Stimulated activated CD8-positive, alpha-beta memory T cell treated with anti-CD3 and anti-CD28 coated beads, Interleukin-4, amount 100 ng/mL, for 4 hours (primary cell): ENCODE results near the gene GALNT18.

ENCODE experiments used
- DNase-seq, 2 donors: peaks; one replicate each; pipeline ENCODE4 v3.0.0-alpha.2; 2020; ENCODE audit warnings: low read depth in 2 of 2, low spot score in 1 of 2

The GALNT18 gene

DNA sequence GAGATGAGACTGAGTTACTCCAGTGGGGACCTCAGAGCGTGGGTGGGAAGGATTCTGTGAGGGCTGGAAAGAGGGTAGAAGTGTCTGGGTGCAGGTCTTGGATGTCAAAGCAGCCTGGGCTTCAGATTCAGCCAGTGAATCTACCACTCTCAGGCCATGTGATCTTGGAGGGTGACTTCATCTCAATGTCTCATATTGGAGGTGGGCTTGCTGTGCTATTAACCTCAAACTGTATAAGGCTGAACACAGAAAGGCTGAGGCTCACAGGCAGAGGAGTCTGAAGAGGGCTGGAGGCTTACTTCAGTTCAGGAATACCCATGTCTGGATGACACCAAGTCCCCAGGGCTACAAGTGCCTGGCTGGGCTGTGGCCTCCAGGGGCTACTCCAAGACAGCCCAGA is 332.1 kb downstream of the GALNT18 start:
- DNase-seq: no peak

GRCh38 chr11:11288972-11289616 is 332.7 kb downstream of the GALNT18 start:
- no peak for DNase-seq

GRCh38 chr11:11284481-11284880 is 337.3 kb downstream of the GALNT18 start:
- no peak for DNase-seq

- no peak for DNase-seq
Measured at GRCh38 chr11:11281626-11282025, 340.2 kb downstream of the GALNT18 start.

DNA sequence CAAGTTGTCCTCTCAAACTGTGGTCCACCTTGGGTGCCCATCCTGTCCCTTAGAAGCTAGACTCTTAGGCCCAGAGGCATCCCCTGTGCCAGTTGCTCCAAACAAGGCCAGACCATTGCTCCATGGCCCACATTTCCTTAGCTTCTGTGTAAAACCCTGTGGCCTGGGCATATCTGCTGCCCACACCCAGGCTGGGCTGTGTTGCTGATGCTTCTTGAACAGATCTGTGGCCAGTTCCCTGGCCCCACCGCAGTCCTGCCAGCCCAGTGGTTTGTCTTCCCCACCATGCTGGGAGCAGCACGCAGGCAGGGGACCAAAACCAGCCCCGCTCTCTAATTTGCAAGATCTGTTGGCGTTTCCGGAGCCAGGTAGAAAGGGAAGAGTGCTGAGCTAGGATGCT is 341.0 kb downstream of the GALNT18 start:
- DNase-seq: no peak

GRCh38 chr11:11279956-11280689 is 341.7 kb downstream of the GALNT18 start:
- DNase-seq: no peak

- no peak for DNase-seq
Measured at GRCh38 chr11:11272254-11272653, 349.6 kb downstream of the GALNT18 start.

GRCh38 chr11:11270236-11270775 is 351.5 kb downstream of the GALNT18 start:
- DNase-seq: no peak

- DNase-seq: no peak
Measured at GRCh38 chr11:11268706-11269105, 353.1 kb downstream of the GALNT18 start.

DNA sequence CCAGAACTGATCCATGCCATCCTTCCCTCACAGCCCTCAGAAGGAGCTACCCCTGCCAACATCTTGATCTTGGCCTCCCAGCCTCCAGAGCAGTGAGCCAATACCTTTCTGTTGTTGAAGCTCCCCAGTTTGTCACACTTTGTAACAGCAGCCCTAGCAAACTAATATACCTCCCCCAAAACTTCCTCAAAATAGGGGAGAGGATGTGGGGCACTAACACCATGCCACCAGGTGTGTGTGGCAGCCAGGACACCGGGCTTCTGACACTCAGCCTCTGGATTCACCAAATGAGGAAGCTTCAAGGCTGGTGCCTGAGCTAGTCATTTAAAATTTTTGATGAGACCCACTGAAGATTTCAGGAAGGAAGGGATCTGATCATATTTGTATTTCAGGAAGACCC is 353.7 kb downstream of the GALNT18 start:
- no peak for DNase-seq

DNA sequence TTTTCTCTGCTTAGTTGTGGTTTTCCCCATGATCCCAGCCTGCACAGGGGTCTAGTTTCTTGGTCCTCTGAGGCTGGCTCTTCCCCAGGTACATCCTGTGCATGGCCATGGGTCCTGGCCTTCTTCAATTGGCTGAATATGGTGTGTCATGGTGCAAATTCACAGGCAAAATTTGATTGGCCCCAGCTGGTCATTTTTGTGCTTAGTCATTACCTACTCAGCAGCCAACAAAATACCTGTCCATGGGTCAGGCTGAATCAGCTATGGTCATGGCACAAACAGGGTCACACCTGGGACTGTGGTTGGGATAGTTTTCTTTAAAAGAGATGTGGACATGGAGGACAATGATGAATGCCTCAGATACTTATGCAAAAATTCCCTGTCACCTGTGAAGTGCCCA is 354.5 kb downstream of the GALNT18 start:
- no peak for DNase-seq

- no peak for DNase-seq
Measured at GRCh38 chr11:11265994-11266606, 355.7 kb downstream of the GALNT18 start.

DNA sequence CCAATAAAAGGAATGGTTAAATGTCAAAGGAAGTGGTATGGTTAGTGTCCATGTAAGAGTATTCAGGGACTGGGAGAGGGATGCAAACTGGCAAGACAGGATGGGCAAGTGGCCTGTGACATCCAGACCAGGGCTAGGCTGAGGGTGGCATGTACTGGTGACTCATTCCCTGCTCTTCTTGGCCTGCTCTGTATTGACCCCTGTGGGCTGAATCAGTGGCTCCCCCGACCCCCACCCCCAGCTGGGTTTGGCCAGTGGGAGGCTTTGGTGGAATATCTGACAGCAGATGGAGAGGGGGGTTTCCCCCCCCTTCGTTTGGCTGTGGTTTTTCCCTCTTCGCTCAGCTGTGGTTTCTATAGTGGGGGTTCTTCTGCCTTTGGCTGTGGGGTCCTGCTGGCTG is 356.5 kb downstream of the GALNT18 start:
- DNase-seq: no peak

GRCh38 chr11:11263238-11264005 is 358.4 kb downstream of the GALNT18 start:
- no peak for DNase-seq

DNA sequence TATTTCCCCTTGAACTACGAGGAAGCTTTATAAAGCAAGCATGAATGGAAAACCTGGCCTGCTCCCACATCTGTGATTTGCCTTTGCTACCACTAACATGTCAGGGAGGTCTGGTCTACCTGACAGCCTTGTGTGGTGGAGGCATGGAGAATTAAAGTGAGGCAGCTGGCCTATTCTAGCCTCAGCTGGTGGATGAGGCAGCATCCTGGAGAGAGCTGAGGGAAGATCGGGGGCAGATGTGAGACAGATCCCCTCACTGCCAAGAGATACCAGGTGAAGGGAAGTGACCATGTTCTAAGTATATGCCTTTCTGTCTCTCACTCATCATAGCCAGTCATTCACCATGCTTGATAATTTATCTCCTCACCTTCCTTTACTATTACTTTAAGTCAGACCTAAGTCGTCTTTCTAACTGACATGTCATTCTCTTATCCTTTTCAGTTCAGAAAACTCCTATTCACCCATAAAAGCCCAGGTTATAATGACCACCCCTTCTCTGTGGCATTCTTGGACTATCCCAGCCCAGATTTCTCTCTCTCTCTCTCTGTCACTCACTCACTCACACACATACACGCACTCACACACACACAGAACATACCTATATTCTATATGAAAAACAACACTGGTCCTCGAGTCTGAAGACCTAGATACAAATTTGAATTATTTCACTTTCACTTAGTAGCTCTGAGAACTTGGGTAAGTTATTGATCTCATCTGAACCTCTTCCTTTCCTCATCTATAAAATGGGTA is 359.5 kb downstream of the GALNT18 start:
- no peak for DNase-seq

GRCh38 chr11:11261629-11262028 is 360.2 kb downstream of the GALNT18 start:
- no peak for DNase-seq

GRCh38 chr11:11260903-11261302 is 360.9 kb downstream of the GALNT18 start:
- no peak for DNase-seq

DNA sequence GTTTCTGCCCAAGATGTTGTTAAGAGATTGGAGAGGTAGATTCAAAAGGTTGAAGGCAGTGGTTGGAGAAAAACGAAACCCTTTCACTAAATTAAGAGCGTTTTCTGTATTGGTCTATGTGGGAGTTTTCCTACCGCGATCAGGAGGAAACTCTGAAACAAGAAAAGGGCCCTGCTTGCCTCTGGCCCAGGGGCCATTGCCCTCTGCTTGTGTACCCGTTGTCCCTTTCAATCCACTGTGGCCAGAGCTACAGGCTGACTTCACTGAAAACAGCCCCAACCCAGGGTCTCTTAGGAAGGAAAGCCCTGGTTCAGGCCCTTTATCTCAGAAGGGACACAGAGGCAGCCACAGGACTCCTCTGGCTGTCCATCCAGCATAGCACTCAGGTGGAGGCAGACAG is 367.8 kb downstream of the GALNT18 start:
- DNase-seq: no peak

- DNase-seq: no peak
Measured at GRCh38 chr11:11253497-11253896, 368.3 kb downstream of the GALNT18 start.

- DNase-seq: no peak
Measured at GRCh38 chr11:11252403-11252802, 369.4 kb downstream of the GALNT18 start.
